HG02798 (cell line): ENCODE results near the gene POLD1.

Experiments
- ATAC-seq: cut with Tn5 transposase; IDR thresholded peaks from one replicate; pipeline ENCODE4 v1.9.1; 2021; ENCODE audit warnings: mild to moderate bottlenecking; ENCODE audit not compliant: unreplicated experiment, poor library complexity

The POLD1 gene

DNA sequence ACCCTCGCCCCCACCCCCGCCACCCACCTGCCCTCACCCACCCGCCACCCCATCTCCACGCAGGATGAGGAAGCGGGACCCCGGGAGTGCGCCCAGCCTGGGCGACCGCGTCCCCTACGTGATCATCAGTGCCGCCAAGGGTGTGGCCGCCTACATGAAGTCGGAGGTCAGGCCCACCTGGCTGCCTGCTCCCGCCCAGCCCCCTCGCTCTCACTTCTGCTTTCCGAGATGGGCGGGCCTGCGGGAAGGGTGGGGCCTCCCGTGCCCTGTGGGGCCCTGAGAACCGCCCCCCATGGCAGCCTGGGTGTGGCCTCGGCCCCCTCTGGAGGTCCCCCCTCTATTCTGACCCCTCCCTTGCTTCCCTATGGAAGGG, 31.5 kb downstream of the POLD1 start:
- peak; percentile 63 for ATAC-seq

DNA sequence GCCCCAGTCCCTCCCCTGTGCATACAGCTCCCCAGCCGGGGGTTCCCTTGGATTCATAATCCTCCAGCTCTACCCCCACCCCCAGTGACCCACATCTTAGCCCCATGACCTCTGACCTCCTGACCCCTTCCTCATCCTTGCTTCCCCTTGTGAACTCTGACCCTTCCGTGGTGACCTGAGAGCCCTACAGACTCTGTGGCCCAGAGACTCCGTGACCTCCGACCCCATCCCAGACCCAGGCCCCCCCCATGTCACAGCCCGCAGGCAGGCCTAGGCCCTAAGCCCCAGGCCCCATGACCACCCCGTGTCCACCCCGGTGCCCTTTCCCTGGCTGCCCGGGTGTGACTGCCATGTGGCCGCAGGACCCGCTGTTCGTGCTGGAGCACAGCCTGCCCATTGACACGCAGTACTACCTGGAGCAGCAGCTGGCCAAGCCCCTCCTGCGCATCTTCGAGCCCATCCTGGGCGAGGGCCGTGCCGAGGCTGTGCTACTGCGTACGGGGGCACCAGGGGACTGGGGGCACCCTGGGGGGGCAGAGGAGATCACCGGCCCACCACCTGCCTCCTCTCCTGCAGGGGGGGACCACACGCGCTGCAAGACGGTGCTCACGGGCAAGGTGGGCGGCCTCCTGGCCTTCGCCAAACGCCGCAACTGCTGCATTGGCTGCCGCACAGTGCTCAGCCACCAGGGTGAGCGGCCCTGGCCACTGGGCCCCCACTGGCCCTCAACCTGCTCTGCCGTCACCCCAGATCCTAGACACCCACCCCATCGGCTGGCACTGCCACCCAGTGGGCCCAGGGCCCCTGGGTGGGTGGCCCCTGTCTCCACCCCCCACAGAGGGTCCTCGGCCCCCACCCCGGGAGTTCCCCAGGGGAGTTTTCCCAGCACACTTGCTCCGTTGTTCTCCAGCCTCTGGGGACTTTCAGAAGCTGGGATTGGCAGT, 32.2 kb downstream of the POLD1 start:
- ATAC-seq = no peak

DNA sequence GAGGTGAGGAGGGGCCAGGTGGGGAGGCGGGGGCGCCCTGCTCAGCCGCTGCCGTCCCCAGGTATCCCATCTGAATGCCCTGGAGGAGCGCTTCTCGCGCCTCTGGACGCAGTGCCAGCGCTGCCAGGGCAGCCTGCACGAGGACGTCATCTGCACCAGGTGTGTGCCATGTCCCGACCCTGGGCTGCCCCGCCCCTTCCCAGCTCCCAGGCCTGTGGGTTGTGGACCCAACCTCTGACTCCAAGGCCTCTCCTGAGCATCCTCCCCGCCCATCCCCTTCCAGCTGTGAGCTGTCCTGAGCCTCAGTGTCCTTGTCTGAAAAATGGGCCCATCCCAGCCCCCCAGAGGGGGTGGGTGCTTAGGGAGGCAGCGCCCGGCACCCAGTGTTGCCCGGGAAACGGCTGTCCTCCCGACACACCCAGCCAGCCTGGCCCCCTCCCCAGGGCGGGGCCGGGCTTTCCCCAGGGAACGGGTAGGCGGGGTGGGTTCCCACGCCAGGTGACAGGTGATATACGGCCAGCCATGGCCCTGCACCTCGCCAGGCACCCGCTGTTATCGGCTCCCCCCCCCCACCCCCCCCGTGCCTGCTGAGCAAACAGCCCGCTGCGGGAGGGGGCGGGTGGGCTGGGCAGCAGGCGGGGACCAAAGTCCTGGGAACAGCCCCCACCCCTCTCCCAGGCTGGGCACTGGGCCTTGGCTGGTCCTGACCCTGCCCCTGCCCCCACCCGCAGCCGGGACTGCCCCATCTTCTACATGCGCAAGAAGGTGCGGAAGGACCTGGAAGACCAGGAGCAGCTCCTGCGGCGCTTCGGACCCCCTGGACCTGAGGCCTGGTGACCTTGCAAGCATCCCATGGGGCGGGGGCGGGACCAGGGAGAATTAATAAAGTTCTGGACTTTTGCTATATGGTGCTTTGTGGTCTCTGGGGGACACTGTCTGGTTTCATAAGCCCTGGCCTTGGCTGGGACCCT, 33.2 kb downstream of the POLD1 start:
- ATAC-seq = no peak

DNA sequence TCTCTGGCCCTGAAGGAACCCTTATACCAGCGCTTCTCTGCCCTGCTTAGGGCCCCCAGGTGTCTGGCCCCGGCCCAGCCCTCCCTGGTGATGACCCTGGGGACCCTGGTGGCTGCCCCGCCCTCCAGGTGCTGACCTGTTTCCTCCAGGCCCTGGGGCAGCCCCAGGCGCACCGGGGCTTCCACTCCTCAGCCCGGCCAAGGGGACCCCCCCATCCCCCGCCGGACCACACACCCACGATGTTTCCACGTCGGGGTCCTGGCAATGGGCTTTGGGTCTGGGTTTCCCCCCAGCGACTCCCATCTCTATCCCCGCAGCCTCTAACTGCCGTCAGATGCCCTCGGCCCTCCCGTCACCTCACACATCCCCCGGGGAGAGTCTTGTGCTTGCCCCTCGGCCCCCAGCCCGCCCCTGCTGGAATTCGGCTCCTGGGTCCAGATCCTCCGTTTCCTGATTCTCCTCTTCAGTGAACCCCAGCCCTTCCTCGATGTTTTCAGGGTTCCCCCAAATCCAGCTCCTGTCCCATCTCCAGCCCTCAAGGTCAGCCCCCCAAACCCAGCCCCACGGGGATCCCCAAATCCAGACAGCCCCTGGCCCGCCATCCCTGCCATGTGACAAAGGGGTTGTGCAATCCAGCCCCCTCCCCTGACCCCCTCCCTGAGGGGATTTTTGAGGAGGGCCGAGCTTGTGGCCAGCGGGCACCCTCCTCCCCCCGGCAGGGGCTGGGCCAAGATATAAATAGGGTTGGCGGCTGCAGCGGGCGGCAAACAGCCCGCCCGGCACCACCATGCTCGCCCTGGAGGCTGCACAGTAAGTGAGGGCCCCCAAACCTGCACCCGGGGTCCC, 34.3 kb downstream of the POLD1 start, which contains the start of gene SPIB:
Gene SPIB, plus strand, starts transcription at position 763 of the 846 bp plus-strand sequence. Its CDS starts 25 bp downstream, at position 788.
- ATAC-seq = no peak

DNA sequence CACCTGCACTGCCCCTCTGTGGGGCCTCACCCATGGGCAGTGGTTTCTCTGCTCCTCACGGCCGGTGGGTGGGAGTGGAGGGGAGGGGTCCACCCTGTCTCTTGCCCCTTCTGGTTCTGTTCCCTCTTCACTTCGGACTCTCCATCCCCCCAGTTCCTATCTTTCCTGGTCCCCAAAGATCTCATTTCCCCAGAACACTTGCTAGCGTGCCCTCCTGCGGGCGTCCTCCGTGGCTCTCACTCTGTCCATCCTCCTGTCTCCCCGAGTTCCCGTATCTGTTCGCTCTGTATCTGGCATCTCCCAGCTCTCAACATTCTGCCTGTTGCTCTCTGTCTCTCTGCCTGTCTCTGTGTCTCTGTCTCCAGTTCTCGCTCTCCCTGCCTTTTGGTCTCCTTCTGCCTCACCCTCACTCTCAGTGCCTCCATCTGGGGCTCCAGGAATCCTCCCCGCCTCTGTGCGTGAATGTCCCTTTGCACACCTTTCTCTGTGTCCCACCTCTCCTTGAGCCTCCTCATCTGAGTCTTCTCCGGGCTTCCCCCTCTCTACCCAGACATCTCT, 35.0 kb downstream of the POLD1 start:
- no peak for ATAC-seq

DNA sequence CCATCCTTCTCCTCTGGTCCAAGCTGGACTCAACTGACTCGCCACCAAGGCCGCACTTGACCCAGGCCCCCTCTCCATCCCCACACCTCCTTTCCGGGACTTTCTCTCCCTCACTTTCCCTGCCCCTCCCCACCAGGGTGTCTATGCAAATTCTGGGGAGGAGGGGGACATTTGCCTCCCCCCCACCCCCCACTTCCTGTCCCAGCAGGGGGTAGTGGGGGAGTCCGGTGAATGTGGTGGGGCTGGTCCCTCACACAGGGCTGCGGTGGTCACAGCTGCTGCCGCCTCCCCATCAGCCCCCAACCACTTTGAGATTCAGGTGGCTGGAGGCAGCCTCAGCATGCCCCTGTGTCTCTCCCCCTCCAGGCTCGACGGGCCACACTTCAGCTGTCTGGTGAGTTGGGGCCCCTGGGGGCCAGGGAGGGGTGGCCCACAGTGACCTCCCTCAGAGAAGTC, 35.5 kb downstream of the POLD1 start:
- no peak for ATAC-seq

DNA sequence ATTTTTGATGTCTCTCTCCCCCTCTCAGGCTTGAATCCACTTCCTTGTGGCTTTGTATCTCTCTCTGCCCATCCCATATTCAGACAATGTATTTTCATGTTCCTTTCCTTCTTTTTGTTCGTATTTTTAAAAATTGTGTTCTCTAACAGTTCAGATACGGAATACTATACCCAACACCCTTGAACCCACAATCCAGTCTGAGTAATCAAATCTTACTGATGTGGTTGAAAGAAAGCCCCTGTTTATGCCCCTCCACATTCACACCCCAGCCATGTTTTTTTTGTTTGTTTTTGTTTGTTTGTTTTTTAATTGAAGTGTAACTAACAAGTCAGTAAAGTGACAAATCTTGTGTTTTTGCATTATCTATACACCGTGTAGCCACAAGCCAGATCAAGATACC, 36.0 kb downstream of the POLD1 start:
- no peak for ATAC-seq

DNA sequence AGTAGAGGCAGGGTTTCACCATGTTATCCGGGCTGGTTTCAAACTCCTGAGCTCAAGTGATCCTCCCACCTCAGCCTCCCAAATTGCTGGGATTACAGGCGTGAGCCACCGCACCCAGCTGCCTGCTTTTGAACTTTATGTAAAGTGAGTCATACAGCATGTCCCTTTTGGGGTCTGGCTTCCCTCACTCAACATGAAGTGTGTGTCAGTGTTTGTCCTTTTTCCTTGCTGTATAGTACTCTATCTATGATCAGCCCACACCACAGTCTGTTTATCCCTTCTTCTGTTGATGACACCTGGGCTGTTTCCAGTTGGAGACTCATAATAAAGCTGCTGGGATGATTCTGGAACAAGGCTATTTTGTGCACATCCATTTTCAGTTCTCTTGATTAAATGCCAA, 36.7 kb downstream of the POLD1 start:
- ATAC-seq = no peak

DNA sequence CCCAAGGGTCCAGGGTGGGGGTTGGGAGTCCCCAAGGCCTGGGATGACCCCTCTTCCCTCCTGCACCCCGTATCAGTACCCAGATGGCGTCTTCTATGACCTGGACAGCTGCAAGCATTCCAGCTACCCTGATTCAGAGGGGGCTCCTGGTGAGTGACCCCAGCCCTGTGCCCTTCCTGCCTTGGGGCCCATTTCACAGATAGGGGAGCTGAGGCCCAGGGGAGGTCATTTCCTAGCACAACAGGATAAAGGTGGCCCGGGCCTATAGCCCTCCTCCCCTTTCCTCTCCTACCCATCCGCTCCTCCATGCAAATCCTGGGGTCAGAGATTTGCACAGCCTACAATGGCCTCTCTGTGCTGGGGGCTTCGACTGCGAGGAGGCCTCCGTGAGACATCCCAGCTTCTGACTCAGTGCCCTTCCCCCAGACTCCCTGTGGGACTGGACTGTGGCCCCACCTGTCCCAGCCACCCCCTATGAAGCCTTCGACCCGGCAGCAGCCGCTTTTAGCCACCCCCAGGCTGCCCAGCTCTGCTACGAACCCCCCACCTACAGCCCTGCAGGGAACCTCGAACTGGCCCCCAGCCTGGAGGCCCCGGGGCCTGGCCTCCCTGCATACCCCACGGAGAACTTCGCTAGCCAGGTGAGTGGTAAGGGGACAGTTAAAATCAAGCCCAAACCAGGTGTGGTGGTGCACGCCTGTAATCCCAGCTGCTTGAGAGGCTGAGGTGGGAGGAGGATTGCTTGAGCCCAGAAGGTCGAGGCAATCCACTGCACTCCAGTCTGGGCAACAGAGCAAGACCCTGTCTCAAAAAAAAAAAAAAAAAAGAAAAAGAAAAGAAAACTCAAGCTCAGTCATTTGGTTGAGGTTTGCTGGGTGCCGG, 38.5 kb downstream of the POLD1 start:
- ATAC-seq = no peak

DNA sequence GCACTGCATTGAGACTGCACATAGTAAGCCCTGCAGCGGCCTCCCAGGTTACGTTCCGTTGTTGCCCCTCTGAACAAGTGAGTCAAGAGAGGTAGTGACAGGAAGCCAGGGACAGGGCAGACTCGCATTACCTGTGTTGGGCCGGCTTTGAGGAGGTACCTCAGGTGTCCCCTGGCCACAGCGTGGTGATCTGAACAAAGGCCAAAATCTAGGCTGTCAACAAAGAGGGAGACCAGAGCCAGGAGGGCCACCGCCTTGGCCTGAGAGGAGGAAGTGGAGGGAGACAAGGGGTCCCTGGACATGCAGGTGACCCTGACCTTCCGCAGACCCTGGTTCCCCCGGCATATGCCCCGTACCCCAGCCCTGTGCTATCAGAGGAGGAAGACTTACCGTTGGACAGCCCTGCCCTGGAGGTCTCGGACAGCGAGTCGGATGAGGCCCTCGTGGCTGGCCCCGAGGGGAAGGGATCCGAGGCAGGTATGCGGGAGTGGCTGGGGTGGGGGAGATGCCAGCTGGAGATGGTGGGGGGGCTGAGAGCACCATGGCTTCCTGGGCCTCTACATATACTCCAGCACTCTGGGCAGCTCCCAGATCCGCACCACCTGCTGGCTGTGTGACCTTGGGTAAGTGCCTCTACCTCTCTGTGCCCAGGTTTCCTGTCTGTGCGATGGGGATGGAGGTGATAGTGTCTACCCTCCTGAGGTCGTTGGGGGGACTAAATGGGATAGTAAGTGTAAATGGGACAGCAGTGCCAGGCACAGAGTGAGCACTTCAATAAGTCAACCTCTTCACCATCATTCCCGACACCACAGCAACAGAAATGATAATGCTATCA, 39.3 kb downstream of the POLD1 start:
- ATAC-seq = no peak

DNA sequence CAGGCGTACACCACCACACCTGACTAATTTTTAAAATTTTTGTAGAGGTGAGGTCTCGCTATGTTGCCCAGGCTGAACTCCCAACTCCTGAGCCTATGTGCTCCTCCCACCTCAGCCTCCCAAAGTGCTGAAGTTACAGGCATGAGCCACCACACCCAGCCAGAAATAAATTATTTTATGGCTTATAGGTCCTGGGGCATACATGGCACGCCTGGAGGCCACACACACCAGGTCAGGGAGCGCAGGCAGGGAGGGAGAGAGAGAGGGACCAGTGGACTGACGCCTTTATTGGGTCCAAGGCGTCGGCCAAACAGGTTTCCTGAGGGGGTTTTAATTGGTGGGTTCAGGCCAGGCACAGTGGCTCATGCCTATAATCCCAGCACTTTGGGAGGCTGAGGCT, 41.4 kb downstream of the POLD1 start:
- no peak for ATAC-seq

DNA sequence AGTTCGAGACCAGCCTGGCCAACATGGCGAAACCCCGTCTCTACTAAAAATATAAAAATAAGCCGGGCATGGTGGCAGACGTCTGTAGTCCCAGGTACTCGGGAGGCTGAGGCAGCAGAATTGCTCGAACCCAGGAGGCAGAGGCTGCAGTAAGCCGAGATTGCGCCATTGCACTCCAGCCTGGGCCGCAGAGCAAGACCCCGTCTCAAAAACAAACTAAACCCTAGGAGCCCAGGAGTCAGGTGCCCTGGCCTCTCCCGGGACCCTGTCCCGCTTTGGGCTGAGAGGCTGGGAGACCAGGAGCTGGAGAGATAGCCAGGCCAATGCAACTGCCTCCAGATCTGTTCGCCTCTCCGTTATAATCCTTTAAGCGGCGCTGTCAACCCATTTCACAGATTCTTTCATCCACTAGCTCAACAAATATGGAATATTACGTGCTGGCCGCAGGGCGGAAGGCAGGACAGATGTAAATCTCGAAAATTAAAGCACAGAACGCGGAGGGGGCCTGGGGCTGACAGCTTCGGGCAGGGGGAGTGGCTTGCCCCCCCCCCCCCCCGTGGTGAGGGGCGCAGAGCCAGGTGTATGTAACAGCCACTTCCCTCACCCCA, 43.3 kb downstream of the POLD1 start:
- ATAC-seq = no peak

DNA sequence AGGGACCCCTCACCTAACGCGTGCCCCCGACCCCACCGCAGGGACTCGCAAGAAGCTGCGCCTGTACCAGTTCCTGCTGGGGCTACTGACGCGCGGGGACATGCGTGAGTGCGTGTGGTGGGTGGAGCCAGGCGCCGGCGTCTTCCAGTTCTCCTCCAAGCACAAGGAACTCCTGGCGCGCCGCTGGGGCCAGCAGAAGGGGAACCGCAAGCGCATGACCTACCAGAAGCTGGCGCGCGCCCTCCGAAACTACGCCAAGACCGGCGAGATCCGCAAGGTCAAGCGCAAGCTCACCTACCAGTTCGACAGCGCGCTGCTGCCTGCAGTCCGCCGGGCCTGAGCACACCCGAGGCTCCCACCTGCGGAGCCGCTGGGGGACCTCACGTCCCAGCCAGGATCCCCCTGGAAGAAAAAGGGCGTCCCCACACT, 43.9 kb downstream of the POLD1 start:
- no peak for ATAC-seq

DNA sequence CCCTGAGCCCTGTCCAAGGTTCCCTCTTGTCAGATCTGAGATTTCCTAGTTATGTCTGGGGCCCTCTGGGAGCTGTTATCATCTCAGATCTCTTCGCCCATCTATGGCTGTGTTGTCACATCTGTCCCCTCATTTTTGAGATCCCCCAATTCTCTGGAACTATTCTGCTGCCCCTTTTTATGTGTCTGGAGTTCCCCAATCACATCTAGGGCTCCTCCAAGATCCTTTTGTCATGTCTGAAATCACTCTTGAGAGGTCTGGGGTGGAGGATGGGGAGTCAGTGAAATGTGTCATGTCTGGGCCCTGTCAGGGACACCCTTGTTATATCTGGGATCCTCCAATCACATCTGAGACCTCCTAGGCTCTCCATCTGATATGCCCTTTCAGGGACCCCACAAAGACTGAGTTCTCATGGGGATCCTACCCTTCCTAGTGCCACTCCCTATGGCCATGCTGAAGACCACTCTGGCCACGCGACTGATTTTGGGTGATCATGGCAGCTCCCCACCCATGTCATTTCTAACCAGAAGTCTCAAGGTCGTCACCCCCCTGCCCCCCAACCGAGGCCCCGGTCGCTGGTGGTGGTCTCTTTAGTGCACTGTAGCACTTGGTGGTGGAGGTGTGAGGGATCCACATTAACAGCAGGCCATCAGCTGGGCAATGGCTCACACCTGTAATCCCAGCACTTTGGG, 44.8 kb downstream of the POLD1 start:
- no peak for ATAC-seq

DNA sequence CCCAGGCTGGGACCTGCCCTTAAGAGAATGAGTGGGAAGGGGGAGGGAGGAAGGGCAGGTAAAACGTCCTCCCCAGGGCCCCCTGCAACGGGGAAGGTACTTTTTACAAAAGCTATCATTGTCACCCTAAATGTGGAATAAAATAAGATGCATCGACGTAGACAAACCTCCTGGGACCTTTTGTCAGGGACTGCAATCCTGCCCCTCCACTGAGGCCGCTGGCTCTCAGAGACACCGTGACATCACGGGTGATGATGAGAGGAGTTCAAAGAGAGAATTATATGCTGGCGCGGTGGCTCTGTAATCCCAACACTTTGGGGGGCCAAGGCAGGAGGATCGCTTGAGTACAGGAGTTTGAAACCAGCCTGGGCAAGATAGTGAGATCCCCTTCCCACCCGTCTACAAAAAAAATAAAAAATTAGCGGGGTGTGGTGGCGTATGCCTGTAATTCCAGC, 46.8 kb downstream of the POLD1 start:
- ATAC-seq = no peak

DNA sequence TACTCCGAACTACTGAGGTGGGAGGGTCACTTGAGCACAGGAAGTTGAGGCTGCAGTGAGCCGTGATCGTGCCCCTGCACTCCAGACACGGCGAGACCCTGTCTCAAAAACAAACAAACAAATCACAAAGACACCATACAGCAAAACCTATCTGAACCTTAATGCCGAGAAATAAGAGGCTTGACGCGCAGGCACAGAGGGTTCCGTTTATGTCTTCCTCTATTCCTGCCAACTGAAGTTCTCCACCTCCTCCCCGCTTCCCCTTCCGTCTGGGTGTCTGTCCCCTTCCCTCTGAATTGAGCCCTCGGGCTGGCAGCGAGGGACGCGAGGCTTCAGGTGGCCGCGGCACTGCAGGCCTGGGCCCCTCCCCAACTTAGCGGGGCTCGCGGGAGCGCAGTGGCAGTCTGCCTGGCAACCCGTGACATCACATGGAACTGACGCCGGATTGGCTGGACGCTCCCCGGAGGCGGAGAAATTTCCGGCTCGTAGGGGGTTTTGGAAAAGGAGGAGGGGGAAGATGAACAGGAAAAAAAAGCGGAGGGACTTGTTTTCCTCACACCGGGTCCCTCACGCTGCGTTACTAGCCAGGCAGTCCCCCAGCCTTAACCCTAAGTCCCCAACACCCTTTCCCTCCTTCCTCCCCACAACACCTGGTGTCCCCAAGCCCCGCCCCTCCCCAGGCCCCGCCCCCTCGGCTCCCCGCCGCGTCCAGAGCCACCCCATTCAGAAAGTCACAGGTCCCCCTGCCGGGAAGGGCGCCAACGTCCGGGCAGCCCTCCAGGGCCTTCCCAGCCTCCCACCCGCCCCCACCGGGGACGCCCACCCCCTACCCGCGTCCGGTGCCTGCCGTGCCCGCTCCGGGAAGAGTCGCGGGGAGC, 47.4 kb downstream of the POLD1 start:
- peak; percentile 86 for ATAC-seq
